ENCODE data around the gene CD83.

- TF ChIP-seq CTCF (optimal IDR thresholded peaks at IDR 0.05 in 1 of 3, IDR thresholded peaks at IDR 0.05 in 1 of 3, conservative IDR thresholded peaks at IDR 0.05 in 1 of 3; ENCODE audit: extremely low read depth in 1 of 3, insufficient read depth in 2 of 3, low read length in 3 of 3) (no peak), EZH2 (IDR thresholded peaks at IDR 0.05; ENCODE audit: low read length) (no peak)
These were observed 41.5 kb downstream of the CD83 start for GRCh38 chr6:14159090-14159489.

Measured in keratinocyte (primary cell).